EL (cell line): Measurements from ENCODE around the gene CCDC159.
A peak's percentile ranks its signal among the peaks of the same experiment; 100 is the strongest.
"Not testable (repeated sequence)": the region's sequence is repeated elsewhere in the genome, so short reads cannot be mapped to it uniquely, and the experiment has no call there.

Experiments
- DNase-seq: peaks from one replicate; pipeline ENCODE4 v3.0.0-alpha.2; 2016

Gene CCDC159

DNA sequence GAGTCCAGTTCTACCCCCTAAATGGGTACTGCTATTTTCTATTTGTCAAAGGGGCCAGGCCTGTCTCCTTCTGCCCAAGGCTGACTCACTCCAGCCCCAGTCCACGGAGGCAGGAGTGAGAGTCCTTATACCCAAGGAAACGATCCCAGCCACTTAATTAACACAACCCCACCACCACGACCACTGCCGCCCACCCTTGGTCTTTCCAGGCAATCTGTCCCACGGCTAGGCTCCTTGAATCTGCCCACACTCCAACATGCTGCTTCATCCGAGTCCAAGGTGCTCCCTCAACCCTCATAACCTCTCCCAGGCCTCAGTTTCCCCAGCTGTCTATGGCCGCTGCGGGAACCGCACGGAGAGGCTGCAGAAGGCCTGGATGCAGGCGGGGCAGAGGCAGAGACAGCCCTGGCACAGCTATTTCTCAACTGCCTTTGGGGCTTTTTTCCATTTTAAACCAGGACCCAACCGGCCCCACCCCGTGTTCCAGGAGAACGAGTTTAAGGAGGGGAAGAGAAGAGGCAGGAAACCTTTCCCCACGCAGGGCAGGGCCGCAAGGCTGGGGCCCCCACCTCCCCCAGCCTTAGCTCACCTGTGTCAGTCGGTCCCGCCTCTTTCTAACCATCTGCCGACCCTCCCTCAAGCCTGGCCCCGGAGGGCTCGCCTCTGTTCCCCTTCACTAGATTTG, 7.6 kb upstream of the CCDC159 start:
- DNase-seq, result no peak

DNA sequence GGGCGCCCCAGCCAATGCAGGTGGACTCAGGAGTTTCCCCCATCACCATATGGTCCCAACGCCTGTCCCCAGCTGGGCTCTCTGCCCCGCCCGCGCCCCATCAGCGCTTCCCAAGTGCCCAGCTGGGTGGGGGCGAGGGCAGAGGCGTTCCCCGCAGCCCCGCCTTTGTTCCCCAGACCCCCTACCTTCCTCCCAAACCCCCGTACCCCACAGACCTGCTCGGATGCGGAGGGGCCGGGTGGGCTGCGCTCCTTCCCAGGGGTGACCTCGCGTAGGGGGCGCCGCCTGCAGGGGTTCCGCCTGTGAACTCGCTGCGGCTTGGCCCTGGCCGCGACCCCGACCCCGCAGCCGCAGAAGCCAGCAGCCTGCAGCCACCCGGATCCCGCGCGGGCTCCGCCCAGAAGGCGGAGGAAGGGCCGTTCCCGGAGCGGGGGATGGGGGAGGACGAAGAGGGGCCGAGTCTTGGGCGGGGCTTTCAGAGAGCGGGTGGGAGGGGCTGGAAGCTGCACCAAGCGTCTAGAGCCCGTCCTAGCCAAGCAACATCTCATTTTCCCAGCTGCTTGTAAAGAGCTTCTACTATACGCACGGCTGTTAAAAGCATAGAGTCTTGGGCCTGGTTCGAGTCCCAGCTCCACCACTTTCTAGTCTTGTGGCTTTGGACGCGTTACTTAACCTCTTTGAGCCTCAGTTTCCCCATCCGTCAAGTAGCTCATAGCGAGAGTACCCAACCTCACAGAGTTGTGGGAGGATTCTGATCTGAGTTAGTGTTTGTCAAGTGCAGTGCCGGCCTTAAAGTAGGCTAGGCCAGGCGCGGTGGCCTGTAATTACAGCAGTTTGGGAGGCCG, 6.8 kb upstream of the CCDC159 start, which contains the start of gene RAB3D:
Gene RAB3D, minus strand, starts transcription at position 404 of the 845 bp plus-strand sequence. CDS start 2,258 bp downstream, outside the sequence.
- peak; percentile 84 for DNase-seq

DNA sequence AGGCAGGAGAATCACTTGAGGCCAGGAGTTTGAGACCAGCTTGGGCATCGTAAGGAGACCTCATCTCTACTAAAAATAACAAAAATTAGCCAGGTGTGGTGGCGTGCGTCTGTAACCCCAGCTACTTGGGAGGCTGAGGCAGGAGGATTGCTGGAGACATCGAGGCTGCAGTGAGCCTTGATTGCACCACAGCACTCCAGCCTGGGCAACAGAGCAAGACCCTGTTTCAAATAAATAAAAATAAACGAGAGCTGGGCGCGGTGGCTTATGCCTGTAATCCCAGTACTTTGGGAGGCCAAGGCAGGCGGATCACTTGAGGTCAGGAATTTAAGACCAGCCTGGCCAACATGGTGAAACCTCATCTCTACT, 6.2 kb upstream of the CCDC159 start:
- DNase-seq, result not testable (repeated sequence)

GRCh38 chr19:11342429-11342828, 3.9 kb upstream of the CCDC159 start:
- DNase-seq, result no peak

DNA sequence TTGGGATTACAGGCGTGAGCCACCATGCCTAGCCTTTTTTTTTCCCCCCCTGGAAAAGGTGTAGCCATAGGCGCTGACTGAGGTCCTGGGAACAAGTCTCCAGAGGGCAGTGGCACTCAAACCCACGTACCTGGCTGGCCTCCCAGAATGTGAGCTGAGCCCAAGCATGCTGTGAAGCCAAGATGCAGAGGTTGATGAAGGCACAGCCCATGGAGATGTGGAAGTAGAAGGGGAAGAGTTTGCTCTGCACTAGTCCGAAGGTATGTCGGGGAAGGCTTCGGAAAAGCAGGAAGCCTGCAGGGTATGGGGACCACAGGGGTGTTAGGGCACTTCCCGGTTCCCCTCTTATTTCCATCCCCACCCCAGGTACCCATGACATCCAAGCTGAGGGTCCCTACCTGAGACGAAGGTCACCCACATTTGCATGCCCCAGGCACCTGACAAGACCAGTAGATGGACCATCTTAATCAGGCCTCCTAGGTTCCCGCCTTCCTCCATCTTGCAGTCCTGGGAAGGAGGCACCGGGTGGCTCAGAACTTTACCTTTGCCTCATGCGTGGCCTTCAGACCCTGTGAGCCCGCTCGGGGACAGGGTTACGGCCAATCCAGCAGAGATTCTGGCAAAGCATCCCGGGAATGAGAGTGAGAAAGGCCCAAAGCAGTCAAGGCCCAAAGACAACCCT, 1.1 kb upstream of the CCDC159 start:
- DNase-seq, result no peak

- no peak for DNase-seq
These were observed 1.3 kb downstream of the CCDC159 start for GRCh38 chr19:11347546-11348039.

- DNase-seq, result no peak
These were observed 2.9 kb downstream of the CCDC159 start for GRCh38 chr19:11349171-11349570.

DNA sequence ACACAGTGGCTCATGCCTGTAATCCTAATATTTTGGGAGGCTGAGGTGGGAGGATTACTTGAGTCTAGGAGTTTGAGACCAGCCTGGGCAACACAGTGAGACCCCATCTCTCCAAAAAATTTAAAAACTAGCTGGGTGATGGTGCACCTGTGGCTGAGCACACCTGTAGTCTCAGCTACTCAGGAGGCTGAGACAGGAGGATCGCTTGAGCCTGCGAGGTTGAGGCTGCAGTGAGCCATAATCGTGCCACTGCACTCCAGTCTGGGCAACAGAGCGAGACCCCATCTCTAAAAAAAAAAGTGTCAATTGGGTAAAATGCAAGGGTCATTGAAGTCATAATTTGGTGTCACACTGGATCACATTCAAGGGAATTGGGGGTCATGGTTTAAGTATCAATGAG, 7.8 kb downstream of the CCDC159 start:
- DNase-seq, result not testable (repeated sequence)

- DNase-seq, result peak; percentile 92
These were observed 9.1 kb downstream of the CCDC159 start, which contains the start of gene PLPPR2 for GRCh38 chr19:11355160-11356073. Gene PLPPR2, plus strand, starts transcription at chr19:11355432. Its CDS starts 2,242 bp downstream, at chr19:11357674.

- no peak for DNase-seq
These were observed 9.7 kb downstream of the CCDC159 start for GRCh38 chr19:11356074-11356397.

GRCh38 chr19:11356676-11357550, 10.6 kb downstream of the CCDC159 start:
- DNase-seq, result no peak

DNA sequence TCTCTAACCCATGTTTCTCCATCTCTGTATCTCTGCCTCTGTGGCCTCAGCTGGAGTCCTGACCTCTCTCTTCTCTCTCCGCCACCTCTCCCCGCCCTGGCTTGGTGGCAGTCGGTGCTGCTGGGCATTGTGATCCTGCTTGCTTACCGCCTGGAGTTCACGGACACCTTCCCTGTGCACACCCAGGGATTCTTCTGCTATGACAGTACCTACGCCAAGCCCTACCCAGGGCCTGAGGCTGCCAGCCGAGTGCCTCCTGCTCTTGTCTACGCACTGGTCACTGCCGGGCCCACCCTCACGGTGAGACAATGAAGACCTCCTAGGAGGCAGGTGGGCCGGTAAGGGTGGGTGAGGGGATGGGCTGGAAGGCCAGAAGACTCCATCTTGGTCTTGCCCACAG, 13.1 kb downstream of the CCDC159 start:
- no peak for DNase-seq

DNA sequence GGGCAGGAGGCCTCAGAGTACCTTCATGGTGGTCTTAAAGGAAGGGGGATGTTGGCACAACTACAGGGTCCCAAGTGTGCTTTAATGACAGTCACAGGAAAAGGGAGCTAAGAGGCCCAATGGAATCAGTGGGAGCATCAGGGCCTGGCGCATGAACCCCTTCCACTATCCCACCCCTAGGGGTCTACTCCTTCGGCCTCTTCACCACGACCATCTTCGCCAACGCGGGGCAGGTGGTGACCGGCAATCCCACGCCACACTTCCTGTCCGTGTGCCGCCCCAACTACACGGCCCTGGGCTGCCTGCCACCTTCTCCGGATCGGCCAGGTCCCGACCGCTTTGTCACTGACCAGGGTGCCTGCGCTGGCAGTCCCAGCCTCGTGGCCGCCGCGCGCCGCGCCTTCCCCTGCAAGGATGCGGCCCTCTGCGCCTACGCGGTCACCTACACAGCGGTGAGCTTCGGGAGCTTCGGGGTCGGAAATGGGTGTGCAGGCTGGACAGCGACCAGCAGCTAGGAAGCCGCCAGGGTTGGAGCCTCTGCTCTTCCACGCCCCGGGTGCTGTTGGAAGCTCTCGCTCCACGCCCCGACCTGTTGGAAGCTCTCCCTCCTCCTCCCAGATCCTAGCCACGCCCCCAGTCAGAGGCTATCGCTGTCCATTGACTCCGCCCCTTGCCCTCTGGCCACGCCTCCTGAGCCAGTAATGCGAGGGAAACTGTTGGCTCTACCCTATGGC, 14.9 kb downstream of the CCDC159 start:
- DNase-seq, result no peak

GRCh38 chr19:11361771-11362731, 15.7 kb downstream of the CCDC159 start:
- no peak for DNase-seq

DNA sequence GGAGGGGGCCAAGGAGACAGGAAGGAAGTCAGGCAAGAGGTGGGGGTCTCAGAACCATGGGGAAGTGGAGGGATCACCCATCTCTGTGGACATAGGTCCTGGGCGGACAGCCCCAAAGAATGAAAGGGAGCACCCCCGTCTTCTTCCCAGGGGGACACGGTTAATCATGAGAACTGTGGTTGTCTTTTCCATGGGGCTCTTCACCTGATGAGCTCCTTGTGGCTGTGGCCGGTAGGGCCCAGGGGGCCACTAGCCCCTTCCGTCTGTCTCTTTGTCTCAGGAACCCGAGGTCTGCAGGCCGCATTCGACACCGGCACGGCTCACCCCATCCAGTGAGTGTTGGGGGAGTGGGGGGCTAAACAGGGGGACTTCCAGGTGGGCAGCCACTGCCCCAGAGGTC, 17.6 kb downstream of the CCDC159 start:
- DNase-seq, result no peak

DNA sequence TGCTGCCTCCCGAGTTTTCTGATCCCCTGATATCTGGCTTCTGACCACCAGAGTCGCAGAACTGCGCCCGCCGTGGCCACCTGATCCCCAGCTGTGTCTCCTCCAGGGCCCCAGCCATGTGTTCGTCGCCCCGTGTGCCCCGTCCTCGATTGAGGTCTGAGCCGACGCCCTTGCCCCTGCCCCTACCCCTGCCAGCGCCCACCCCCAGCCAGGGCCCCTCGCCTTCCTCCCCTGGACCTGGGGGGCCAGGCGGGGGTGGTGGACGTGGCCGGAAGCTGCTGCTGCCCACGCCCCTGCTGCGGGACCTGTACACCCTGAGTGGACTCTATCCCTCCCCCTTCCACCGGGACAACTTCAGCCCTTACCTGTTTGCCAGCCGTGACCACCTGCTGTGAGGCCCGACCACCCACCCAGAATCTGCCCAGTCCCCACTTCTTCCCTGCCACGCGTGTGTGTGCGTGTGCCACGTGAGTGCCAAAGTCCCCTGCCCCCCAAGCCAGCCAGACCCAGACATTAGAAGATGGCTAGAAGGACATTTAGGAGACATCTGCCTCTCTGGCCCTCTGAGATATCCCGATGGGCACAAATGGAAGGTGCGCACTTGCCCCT, 18.1 kb downstream of the CCDC159 start:
- no peak for DNase-seq

GRCh38 chr19:11364935-11365334, 18.6 kb downstream of the CCDC159 start:
- no peak for DNase-seq

DNA sequence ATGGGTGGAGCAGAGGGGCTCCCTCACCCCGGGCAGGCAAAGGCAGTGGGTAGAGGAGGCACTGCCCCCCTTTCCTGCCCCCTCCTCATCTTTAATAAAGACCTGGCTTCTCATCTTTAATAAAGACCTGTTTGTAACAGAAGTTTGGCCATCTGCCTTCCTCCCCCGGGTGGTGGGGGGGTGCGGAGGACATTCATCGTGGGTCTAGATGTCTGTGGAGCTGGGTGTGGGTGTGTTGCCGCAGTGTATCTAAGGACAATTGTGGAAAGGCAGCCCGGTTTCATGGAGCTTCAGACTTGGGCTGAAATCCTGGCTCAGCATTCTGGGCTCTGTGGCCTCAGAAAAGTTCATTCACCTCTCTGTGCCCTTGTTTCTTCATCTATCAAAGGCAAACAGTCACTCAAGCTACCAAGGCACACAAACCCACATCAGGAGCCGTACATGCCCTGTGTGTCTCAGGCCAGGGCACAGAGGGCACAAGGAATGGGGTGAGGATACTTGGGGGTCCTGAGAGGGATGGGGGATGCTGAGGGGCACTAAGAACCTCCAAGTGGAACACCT, 19.3 kb downstream of the CCDC159 start:
- DNase-seq, result no peak

GRCh38 chr19:11367528-11367927, 21.2 kb downstream of the CCDC159 start:
- no peak for DNase-seq
